Natural killer cell (primary cell): ENCODE results near the gene NID2. TPM values are rescaled to one million over a fixed set of nuclear protein-coding genes. Genes with fewer than 3 reads are reported as not detected.

Source experiments
- ATAC-seq, 3 donors: fragments of 150-1000 bp in 2 of 3; fragments of 200-7000 bp in 1 of 3; cut with Tn5 transposase; 1 replicate in 1 of 3; 2 replicates in 2 of 3; pipeline ENCODE4 v1.10.0; 2021; ENCODE audit warnings: mild to moderate bottlenecking in 2 of 3, moderate library complexity in 2 of 3
- DNase-seq, 2 donors: peaks; one replicate each; pipeline versions ENCODE4 v3.0.0 to v3.0.0-alpha.2; 2013 to 2021; ENCODE audit warnings: mixed read lengths in 1 of 2
- H3K27ac ChIP-seq: one replicate; pipeline ENCODE4 v1.5.1; 2013; ENCODE audit warnings: mild to moderate bottlenecking, low read length
- H3K27me3 ChIP-seq: one replicate; pipeline ENCODE4 v1.6.1; 2013; ENCODE audit warnings: low read length; ENCODE audit not compliant: control insufficient read depth, insufficient read depth
- H3K36me3 ChIP-seq: one replicate; pipeline ENCODE4 v1.6.1; 2013; ENCODE audit warnings: low read length; ENCODE audit not compliant: control insufficient read depth, insufficient read depth
- H3K4me1 ChIP-seq: one replicate; pipeline ENCODE4 v1.6.1; 2013; ENCODE audit warnings: low read length; ENCODE audit not compliant: control insufficient read depth, insufficient read depth
- H3K4me3 ChIP-seq: one replicate; pipeline ENCODE4 v1.5.1; 2013; ENCODE audit warnings: low read length
- H3K9me3 ChIP-seq: one replicate; pipeline ENCODE4 v1.6.1; 2013; ENCODE audit warnings: low read length; ENCODE audit not compliant: control insufficient read depth, insufficient read depth
- H3K27ac Mint-ChIP-seq, 2 donors: one replicate each; pipeline ENCODE4 v1.8.0; 2022; ENCODE audit warnings: mild to moderate bottlenecking in 2 of 2, mixed read lengths in 2 of 2, moderate library complexity in 1 of 2
- H3K27me3 Mint-ChIP-seq, 2 donors: one replicate each; pipeline ENCODE4 v1.8.0; 2022; ENCODE audit warnings: low read depth in 2 of 2, mixed read lengths in 2 of 2
- H3K36me3 Mint-ChIP-seq: one replicate; pipeline ENCODE4 v1.8.0; 2022; ENCODE audit warnings: mixed read lengths
- H3K4me1 Mint-ChIP-seq, 2 donors: one replicate each; pipeline ENCODE4 v1.8.0; 2022; ENCODE audit warnings: mixed read lengths in 2 of 2
- H3K4me3 Mint-ChIP-seq: one replicate; pipeline ENCODE4 v1.8.0; 2022; ENCODE audit warnings: mild to moderate bottlenecking, moderate library complexity, mixed read lengths
- H3K9me3 Mint-ChIP-seq, 2 donors: one replicate each; pipeline ENCODE4 v1.8.0; 2022; ENCODE audit warnings: mixed read lengths in 2 of 2
- CTCF ChIP-seq: fragments of 200-600 bp; IDR thresholded peaks from one replicate; pipeline ENCODE4 v1.8.0; 2022; ENCODE audit warnings: antibody characterized with exemption
- WGBS: methylation state at CpG from one replicate; pipeline ENCODE4 v1.1.7; 2013; ENCODE audit warnings: missing lambda C conversion rate; ENCODE audit not compliant: insufficient coverage; 5-methylcytosine and 5-hydroxymethylcytosine counted together
- intact Hi-C: fragments of 100-400 bp; cut with micrococcal nuclease; formaldehyde crosslinking; loops from one replicate; pipeline ENCODE4 v1.14.2; 2022
- total RNA-seq, 4 donors: library from RNA; stranded (reverse); fragments of 120-200 nt in 1 of 4; gene quantifications; one replicate each; pipeline versions ENCODE4 v1.2.3 to v1.2.4, GENCODE V29; 2013 to 2022

The NID2 gene
- total RNA-seq, 3 donors from 2014 or later (not counting 1 experiment from before 2014, with no cell fraction given): 0.36 to 0.80 (median 0.40) TPM

GRCh38 chr14:52108823-52109222 lies 40.0 kb upstream of the NID2 start:
- DNase-seq (no peak), ATAC-seq (no peak)
- no peaks in the 10 kb centered on the region for H3K9me3 Mint-ChIP-seq
- WGBS: 100% methylated on average over 1 of the region's 1 CpG
- H3K4me3 ChIP-seq: no peak overlapping the region
- H3K36me3 ChIP-seq: no peaks in the 10 kb centered on the region
- no peak for TF ChIP-seq CTCF
- no peak overlapping the region for H3K27ac Mint-ChIP-seq
- intact Hi-C loops: no loop called here
- no peak overlapping the region for H3K27ac ChIP-seq
- no peaks in the 10 kb centered on the region for H3K4me1 ChIP-seq
- H3K27me3 ChIP-seq: no peaks in the 10 kb centered on the region
- peaks cover 7 to 11% of the 10 kb centered on the region in 2 donors for H3K27me3 Mint-ChIP-seq
- H3K9me3 ChIP-seq: no peaks in the 10 kb centered on the region
- no peak overlapping the region for H3K4me3 Mint-ChIP-seq
- no peaks in the 10 kb centered on the region for H3K36me3 Mint-ChIP-seq
- H3K4me1 Mint-ChIP-seq: no peaks in the 10 kb centered on the region

DNA sequence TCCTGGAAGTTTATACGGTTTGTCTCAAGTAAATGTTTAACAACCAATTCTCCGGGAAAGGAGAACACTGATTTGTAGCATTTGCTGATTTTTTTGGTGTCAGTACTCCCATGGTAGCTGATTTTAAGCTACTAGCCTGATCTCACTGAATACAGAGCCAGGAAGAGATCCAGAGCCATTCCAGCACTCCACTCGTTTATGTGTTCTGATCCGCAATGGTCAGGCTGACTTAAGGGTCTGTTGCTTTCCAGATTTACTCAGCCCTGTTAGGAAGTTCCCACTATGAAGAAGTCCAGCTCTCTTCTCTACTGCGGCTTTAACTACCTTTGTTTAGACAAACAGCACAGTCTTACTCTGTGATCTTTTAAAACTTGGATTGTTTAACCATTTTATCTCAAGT lies 38.0 kb upstream of the NID2 start:
- no peaks in the 10 kb centered on the region for H3K4me1 Mint-ChIP-seq
- Histone ChIP-seq H3K36me3 (no peaks in the 10 kb centered on the region), H3K27me3 (no peaks in the 10 kb centered on the region), H3K4me3 (no peak overlapping the region), H3K27ac (no peak overlapping the region), H3K9me3 (no peaks in the 10 kb centered on the region), H3K4me1 (no peaks in the 10 kb centered on the region)
- no peak for DNase-seq
- no peak for ATAC-seq
- WGBS: 97% methylated on average over 5 of the region's 5 CpGs
- no peak overlapping the region for H3K27ac Mint-ChIP-seq
- no peak for TF ChIP-seq CTCF
- peaks cover 0 to 6% of the 10 kb centered on the region in 2 donors for H3K27me3 Mint-ChIP-seq
- H3K9me3 Mint-ChIP-seq: no peaks in the 10 kb centered on the region
- intact Hi-C loops: no loop called here
- H3K4me3 Mint-ChIP-seq: no peak overlapping the region
- no peaks in the 10 kb centered on the region for H3K36me3 Mint-ChIP-seq

GRCh38 chr14:52103416-52103815 lies 34.6 kb upstream of the NID2 start:
- no peak overlapping the region for H3K27ac Mint-ChIP-seq
- DNase-seq: no peak
- no peaks in the 10 kb centered on the region for H3K4me1 Mint-ChIP-seq
- intact Hi-C loops: no loop called here
- no peak for ATAC-seq
- no peak overlapping the region for H3K4me3 ChIP-seq
- no peaks in the 10 kb centered on the region for H3K9me3 ChIP-seq
- H3K4me3 Mint-ChIP-seq: no peak overlapping the region
- H3K27me3 ChIP-seq: no peaks in the 10 kb centered on the region
- no peak overlapping the region for H3K27ac ChIP-seq
- H3K27me3 Mint-ChIP-seq: peaks cover 0 to 3% of the 10 kb centered on the region in 2 donors
- no peak for TF ChIP-seq CTCF
- H3K36me3 ChIP-seq: no peaks in the 10 kb centered on the region
- no peaks in the 10 kb centered on the region for H3K9me3 Mint-ChIP-seq
- no peaks in the 10 kb centered on the region for H3K36me3 Mint-ChIP-seq
- WGBS: 93% methylated on average over 8 of the region's 8 CpGs
- H3K4me1 ChIP-seq: no peaks in the 10 kb centered on the region

- Mint-ChIP-seq H3K36me3 (no peaks in the 10 kb centered on the region), H3K4me1 (peaks cover 4 to 5% of the 10 kb centered on the region in 2 donors), H3K27me3 (peaks cover 8 to 20% of the 10 kb centered on the region in 2 donors), H3K9me3 (no peaks in the 10 kb centered on the region), H3K4me3 (no peak overlapping the region), H3K27ac (no peak overlapping the region)
- Histone ChIP-seq H3K9me3 (no peaks in the 10 kb centered on the region), H3K27me3 (peaks cover 3% of the 10 kb centered on the region), H3K4me1 (peaks cover 3% of the 10 kb centered on the region), H3K4me3 (no peak overlapping the region), H3K36me3 (no peaks in the 10 kb centered on the region), H3K27ac (no peak overlapping the region)
- 81% methylated on average over 4 of the region's 4 CpGs for WGBS
- ATAC-seq: no peak
- no peak for TF ChIP-seq CTCF
- intact Hi-C loops: no loop called here
- no peak for DNase-seq
These were observed 26.9 kb upstream of the NID2 start for GRCh38 chr14:52095794-52096193.
